GM19240 (cell line): ENCODE results near the gene MYCN.
"Not testable (repeated sequence)": the region's sequence is repeated elsewhere in the genome, so short reads cannot be mapped to it uniquely, and the experiment has no call there.

Experiments used
- DNase-seq: peaks from one replicate; pipeline ENCODE4 v3.0.0; 2011; ENCODE audit warnings: low spot score; ENCODE audit not compliant: insufficient read length

MYCN gene

DNA sequence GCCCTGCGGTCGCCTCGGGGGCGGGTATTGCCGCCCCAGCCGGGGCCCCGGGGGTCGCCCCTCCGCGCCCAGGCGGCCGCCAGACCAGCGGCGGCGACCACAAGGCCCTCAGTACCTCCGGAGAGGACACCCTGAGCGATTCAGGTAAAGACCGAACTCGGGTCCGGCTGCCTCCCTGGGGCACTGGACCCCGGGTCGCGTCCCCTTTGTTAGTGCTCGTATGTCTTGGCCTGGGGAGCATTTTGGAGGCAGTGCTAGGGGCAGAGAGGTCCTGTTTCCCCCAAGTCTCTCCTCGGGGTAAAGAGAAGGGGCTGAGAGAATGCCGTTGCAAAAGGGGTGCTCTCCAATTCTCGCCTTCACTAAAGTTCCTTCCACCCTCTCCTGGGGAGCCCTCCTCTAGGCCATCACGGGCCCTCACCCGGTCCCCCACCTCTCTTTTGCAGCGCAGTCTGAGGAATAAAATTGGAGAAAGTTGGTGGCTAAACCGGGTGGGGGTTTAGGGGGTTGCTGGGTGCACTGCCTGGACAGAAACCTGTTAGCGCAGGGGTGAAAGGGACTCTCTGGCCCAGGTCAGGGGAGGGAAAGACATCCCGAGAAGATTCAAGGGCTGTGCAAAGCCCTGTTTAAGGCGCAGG is 2.5 kb downstream of the MYCN start:
- no peak for DNase-seq

GRCh38 chr2:15943378-15944280 is 3.3 kb downstream of the MYCN start:
- DNase-seq = no peak

DNA sequence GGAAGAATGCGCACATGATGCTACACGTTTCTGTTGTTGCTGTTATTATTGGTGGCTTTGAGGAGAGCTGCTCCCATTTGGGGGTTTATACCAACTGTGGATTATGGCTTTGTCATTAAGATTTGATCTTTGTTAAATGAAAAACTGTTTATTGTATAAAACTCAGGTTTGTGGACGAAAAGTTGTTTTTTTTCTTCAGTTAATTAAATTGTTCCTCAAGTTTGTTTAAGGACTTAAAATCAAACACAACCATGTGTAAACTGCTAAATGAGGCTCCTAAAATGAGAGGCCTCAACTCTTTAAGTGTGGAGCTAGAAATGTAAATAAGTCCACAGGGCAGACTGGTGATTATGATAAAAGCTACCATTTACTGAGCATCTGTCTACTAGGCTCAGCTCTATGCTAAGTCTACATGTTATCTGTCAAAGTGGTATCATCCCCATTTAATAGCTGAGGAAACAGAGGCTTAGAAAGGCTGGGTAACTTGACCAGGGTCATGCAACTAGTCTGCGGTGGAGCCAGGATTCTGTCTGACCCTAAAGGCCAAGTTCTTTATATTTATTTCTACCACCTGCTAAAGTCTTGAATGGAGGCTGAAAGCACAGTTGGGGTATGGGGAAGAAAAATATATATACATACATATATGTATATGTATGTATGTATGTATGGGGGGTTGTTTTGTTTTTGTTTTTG is 4.1 kb downstream of the MYCN start:
- no peak for DNase-seq

GRCh38 chr2:15945909-15946705 is 5.8 kb downstream of the MYCN start:
- DNase-seq = no peak

- no peak for DNase-seq
Measured at GRCh38 chr2:15946983-15947382, 6.6 kb downstream of the MYCN start.

DNA sequence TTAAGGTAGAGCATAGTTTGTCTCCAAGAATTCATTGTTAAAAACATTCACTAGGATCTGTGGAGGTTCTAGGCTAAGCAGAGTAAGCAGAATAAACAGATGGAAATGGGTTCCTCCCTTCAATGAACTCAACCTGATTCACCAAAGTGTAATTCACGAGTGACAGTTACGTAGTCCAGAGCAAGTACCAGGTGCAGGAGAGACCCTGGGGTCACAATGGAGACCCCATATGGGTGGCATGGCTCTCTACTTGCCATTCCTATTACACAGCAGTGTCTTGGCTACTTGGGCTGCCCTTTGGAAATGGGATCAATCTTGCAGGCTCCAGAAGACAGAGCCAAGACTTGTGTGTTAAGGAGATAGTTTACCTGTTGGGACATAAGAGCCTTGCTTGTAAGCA is 7.1 kb downstream of the MYCN start:
- no peak for DNase-seq

GRCh38 chr2:15948704-15948957 is 8.3 kb downstream of the MYCN start:
- no peak for DNase-seq

GRCh38 chr2:15949126-15949525 is 8.8 kb downstream of the MYCN start:
- no peak for DNase-seq

DNA sequence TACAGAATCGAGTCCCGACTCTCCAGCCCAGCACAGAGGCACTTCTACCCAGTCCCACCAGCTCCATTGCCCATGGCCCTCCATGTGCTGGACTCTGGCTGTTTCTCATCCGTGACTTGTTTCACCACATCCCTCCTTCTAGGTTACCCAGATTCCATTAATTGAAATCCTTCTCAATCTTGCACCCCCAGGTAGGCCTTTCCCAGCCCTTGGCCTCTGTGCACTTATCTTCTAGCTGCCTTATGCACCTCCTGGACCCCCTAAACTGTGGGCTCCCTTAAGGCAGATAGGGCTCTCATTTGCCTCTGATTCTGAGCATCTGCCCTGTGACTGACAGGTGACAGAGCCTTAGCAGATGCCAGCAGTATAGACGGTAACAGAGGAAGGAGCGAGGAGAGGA is 9.2 kb downstream of the MYCN start:
- no peak for DNase-seq

- no peak for DNase-seq
Measured at GRCh38 chr2:15950088-15950952, 10.0 kb downstream of the MYCN start.

DNA sequence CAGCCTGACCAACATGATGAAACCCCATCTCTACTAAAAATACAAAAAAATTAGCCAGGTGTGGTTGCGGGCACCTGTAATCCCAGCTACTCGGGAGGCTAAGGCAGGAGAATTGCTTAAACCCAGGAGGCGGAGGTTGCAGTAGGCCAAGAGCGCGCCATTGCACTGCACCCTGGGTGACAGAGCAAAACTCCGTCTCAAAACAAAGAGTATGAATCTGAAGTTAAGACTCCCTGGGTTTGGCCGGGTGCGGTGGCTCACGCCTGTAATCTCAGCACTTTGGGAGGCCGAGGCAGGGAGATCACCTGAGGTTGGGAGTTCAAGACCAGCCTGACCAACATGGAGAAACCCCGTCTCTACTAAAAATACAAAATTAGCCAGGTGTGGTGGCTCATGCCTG is 11.6 kb downstream of the MYCN start:
- DNase-seq = not testable (repeated sequence)

DNA sequence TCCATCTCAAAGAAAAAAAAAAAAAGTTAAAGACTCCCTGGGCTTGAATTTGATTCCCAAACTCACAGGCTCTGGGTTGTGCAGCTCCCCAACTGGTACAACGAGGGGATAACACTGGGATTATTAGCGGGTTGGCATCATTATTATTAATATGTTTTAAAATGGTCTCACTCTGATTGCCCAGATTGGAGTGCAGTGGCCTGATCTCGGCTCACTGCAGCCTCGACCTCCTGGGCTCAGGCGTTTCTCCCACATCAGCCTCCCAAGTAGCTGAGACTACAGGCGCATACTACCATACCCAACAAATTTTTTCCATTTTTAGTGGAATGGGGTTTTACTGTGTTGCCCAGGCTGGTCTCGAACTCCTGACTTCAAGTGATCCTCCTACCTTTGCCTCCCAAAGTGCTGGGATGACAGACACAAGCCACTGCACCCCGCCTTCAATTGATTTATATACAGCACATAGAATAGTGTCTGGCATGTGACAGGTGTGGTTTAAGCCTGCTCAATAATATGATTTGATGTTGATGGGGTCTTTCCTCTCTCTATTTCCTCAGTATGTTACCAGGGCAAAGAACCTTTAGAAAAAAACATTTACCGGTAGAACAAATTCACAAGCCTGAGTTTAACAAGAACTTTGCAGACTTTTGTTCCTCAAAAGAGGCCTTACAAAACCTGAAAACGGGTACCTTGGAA is 12.2 kb downstream of the MYCN start:
- DNase-seq = no peak

DNA sequence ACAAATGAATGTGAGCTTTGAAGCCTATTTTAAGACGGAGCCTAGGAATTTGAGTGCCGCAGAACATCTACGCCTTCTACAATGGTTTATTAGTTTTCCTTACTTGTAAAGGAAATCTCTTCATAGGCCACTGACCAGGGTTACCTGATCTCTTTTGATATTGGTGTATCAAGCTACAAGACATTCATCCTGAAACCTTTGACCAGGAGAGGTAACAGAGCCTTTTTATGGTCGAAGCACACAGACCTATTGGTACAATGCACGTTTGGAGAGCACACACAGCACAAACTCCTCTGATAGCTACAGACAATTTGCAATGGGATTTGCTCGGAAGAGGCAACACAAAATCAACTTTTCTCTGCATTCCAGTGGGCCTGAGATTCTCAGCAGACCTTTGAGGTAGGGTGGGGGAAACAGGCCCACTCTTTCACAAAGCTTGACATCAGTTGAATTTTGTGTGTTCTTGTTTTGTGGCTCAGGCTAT is 12.8 kb downstream of the MYCN start:
- DNase-seq = no peak

DNA sequence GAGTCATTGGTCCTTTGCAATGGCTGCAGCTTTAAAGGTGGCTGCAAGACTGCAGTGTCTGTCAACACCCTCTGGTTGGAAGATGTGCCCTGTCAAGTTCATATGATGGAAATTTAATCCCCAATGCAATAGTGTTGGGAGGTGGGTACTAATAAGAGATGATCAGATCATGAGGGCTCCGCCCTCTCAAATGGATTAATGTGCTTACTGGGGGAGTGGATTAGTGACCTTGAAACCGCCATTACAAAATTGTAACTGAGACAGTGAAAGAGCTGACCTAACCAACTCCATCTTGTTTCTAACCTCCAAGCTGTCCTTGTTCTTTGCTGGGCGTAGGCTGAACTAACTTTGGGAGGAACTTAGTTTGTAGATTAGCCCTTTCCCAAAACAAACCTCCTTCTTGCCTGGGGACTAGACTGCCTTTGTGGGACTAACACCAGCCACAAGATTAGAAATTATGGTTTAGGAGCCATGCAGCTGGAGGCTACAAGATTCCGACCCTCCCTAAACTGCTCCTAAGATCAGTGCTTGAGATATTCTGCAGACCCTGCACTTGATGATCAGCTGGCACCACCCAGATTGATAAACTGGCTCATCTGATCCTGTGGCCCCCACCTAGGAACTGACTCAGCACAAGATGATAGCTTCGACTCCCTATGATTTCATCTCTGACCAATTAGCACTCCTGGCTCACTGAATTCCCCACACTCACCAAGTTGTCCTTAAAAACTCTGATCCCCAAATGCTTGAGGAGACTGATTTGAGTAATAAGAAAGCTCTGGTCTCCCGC is 13.7 kb downstream of the MYCN start:
- DNase-seq = no peak

- DNase-seq = no peak
Measured at GRCh38 chr2:15954761-15955160, 14.4 kb downstream of the MYCN start.

DNA sequence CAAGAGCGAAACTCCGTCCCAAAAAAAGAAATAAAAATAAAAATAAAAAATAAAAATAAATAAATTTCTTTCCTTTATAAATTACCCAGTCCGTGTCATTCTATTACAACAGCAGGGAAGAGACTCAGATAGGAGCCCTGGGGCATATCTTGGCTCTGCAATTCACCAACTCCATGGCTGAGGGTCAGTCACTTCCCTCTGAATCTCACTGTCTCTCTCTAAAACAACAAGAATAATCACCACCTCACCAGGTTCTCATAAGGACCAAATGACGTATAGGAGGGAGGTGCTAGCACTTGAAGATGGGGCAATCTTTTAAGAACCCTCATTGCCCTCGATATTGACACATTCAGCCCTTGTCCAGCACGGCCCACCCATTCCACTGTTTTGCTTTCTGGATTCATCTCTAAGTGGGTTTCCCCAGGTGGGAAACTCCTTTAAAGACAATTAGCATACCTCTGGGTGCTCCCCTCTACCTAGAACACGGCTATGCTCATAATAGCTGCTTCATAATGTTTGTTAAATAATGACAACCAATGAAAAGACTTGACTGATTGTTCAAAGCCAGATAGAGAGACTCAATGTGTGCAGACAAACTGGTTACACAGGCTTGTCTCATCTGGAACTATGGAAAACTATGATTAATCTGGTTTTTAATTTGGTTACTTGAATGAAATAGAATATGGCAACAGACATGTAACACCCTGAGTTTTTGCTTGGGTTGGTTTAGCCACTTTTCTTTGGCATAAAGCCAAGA is 15.1 kb downstream of the MYCN start:
- DNase-seq = no peak

- no peak for DNase-seq
Measured at GRCh38 chr2:15956230-15956629, 15.9 kb downstream of the MYCN start.
